GM19455 (cell line): Measurements from ENCODE around the gene ABCA8.
"Not testable (repeated sequence)": the region's sequence is repeated elsewhere in the genome, so short reads cannot be mapped to it uniquely, and the experiment has no call there.

Experiments
- ATAC-seq: cut with Tn5 transposase; IDR thresholded peaks from one replicate; pipeline ENCODE4 v1.9.1; 2021; ENCODE audit not compliant: unreplicated experiment

Gene ABCA8

DNA sequence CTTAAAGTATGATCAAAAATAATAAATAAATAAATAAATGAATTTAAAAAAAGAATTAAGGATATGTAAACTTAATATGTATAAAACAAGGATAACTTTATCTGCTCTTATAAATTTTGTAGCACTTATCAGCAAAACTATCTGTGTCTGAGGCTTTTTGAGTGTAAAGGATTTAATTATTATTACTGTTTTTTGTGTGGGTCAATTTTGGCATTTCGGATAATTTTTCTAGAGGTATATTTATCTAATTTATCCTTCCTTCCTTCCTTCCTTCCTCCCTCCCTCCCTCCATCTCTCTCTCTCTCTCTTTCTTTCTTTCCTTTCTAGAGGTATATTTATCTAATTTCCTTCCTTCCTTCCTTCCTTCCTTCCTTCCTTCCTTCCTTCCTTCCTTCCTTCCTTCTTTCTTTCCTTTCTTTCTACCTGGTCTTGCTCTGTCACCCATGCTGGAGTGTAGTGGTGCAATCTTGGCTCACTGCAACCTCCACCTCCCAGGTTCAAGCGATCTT, 120.8 kb downstream of the ABCA8 start:
- no peak for ATAC-seq

DNA sequence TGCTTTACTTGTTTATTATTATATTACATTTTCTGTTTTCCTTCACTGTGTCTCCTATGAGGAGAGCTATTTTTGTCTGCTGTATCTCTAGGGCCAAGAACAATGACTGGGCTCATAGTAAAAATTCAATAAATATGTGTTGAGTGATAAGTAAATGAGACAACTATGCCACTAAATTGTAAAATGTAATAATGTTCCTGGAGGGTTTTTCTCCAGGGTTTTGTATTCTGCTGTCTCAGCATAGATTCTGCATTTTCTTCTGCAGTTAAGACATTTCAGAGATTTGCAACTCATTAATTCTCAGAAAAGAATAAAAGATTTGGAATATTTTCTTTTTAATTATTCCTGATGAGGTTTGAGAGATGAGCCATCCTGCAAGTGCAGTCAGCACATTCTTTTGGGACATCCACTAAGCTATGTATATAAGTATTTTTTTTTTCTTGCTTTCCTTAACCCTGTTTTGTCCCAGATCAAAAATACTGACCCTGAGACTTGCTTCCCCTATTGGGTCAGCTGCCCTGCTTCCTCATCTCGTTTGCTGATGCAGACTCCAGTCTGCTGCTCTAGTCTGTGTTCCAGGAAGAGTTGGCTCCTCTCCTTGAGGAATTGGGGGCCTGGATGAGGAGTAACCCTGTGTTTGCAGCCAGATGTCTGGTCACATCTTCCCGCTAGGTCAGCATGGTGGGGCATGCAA, 122.9 kb downstream of the ABCA8 start:
- ATAC-seq: no peak

DNA sequence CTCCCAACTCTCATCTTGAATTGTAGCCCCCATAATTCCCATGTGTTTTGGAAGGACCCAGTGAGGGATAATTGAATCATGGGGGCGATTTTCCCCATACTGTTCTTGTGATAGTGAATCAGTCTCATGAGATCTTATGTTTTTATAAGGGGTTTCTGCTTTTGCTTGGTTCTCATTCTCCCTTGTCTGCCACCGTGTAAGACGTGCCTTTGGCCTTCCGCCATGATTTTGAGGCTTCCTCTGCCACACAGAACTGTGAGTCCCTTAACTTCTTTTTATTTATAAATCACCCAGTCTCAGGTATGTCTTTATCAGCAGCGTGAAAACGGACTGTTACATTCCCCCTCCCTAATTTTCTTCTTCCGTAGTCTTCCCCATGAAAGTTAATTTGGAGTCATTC, 124.0 kb downstream of the ABCA8 start:
- no peak for ATAC-seq

DNA sequence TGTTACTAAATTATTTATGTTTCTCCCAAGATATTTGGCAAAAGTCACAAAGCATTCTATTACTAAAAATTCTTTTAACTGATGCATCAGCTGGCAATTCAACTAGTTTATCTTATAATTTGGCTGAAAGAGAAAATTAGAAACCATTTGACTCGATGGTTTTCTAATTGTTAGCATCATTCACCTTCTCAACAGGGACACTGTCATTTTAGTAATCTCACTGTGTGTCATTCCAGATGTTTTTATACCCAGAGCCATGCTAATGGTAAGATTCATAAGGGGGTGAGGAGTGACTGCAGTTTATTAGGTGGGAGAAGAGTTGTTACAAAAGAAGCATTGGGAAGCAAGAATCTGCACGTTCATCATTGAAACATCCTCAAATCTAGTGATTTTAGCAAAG, 124.9 kb downstream of the ABCA8 start:
- ATAC-seq: no peak

DNA sequence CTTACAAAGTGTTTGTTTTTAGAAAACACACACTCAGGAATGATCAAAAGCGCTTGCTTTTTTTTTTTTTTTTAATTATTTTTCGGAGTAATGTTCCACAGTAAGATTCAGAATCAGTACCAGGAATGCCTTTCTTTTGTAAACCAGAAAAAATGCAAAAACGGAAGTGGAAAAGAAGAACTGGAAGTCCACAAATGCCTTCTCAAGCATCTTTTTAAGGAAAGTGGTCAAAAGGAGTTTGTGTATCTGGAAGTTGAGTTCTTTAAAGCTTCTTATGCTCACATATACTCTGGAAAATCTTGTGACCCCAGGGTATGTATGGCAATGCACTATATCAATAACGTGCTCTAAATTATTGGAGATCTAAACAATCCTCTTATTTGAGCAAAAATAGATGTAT, 126.0 kb downstream of the ABCA8 start:
- ATAC-seq: no peak

DNA sequence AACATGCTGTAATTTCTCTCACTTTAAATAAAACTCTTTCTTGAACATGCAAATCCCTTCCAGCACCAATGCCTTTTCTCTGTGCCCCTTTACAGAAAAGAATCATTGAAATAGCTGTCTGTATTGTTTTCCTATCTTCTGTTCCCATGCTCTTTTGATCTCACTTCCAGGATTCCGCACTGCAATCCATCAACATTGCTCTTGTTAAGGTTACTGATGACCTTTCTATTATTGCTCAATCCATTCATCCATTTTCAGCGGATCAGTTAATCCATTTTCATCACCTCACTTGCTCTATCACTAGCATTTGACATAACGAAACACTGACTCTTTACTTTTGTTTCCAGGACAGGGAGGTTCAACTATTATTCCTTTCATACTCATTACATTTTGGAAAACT, 130.5 kb downstream of the ABCA8 start:
- ATAC-seq: no peak

DNA sequence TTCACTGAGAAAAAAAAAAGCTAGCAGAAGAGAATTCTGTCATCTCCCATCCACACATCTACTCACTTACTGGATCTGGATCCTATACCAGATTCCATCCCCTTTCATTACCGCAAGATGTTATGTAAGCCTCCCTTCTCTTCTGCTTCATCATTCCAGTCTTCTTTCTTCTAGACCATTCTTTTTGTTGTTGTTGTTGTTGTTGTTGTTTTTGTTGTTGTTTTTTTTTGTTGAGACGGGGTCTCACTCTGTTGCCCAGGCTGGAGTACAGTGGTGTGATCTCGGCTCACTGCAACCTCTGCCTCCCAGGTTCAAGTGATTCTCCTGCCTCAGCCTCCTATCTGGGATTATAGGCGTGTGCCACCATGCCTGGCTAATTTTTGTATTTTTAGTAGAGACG, 131.0 kb downstream of the ABCA8 start:
- not testable (repeated sequence) for ATAC-seq

DNA sequence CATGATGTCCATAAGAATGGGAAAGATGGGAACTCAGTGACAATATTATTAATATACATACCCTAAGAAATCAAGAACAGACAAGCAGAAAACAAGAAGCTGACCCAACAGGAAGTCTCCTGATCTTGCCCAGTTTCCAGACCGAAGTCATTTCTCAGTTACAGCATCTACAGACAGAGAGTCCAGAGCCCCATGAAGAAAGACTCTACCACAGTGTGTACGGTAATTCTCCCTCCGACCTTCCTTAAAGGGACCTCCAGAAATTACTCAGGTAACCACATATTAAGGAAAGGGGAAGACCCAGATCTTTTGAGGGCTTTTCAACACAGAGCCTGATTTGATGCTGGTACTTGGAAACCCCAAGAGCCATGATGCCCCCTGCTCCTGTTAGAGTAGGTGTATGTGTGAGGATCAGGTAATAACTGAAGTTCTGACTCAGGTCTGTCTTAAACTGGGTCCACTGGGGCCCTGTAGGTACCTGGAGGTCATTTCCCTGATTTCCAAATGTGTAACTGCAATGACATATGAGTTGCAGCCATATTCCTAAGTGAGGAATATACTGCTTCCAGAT, 132.4 kb downstream of the ABCA8 start:
- no peak for ATAC-seq

DNA sequence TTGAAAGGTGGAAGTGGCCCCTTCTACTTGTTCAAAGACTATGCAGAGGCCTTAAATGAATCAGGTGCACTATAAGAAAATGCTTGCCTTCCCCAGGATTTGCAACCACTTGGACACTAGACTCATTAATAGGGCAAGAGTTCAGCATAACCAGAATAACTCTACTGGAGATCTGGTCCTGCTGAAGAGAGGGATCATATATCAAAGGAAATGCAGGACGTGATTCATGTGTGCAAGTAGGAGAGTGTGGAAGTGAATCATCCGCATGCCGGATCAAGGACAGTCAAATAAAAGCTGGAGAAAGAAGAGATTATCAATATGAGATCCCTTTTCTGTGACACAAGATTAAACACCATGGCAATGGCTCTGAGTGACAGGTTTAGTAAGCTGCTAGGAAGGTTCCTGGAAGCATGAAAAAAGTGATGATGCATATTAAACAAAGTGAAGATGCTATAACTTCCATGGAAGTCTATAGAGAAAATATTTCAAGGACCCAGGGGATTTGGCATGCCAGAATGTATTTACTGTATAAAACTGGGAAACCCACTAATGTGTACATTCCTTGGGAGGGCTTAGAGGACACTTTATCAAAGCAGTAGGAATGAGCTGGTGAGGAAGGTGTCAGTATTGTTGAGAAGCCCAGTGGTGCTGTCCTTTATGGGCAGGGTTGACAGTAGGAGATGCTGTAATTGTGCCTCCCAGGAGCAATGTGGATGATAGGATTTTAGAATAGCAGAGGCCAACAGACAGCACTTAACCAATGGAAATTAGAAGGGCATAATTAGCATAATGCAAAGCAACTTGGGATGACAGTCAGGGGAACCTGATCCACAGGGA, 133.1 kb downstream of the ABCA8 start:
- ATAC-seq: no peak

DNA sequence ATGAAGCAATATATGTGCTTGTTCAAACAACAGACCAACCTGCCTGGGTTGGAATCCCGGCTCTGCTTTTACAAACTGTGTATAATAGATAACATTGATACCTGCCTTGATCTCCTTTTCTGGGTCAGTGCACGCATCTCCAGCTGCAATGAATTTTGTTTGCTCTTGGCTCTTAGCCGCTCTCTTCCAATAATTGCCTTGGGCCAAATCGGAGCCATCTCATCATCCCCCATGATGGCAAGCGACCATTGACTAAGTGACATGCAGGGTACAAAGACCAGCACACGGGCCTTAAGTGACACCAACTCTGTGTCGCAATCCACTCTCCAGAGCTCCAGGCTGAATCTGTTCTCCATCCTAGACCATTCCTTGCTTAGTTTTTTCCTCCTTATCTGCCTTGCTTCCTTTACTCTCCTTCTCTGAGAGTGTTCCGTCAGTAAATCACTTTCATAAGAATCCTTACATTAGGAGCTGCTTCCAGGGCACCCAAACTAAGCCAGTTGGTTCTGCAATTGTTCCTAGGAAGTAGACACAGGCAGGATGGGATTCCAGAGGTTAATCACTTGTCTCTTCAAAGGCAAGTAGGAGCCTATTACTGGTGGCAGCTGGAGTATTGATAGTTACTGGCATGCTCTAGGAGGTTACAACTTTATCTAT, 134.2 kb downstream of the ABCA8 start:
- ATAC-seq: no peak

DNA sequence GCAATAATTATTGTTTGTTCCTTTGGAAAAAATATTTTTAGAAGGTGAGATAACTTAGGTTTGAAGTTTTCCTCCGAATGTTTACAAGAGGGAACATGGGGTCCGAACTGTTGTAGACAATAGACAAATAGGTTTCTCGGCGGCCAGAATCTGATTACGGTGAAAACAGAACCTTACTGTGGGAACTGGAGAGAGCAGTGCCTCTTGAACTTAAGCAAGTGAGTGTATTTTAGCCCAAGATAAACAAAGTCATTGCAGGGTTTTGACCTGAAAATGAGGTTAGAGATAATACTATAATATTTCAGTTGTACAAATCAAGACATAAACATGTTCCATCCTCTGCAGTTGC, 134.7 kb downstream of the ABCA8 start:
- ATAC-seq: no peak

DNA sequence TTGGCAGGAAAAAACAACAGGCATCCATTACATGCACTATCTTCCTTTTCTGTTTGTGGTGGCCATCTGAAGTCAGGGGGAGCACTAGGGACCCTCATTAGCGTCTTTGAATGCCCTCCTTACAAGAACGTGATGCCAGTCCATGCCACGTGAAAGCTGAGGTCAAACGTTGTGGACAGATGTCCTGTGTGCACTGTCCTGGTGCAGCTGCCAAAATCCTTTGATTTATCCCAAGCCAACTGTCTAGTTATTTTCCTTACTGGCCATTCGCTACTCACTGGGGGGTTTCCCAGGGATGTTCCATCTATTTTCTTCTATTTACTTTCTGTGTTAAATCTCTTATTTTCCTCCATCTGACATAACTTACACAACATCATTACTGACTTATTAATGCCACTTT, 135.7 kb downstream of the ABCA8 start:
- no peak for ATAC-seq
